Measurements from ENCODE around the gene PXDN. TPM values are rescaled to one million over a fixed set of nuclear protein-coding genes. Genes with fewer than 3 reads are reported as not detected.
A peak's percentile ranks its signal among the peaks of the same experiment; 100 is the strongest.

Gene PXDN
- polyA plus RNA-seq, 6 donors from 2014 or later, result 1.3 TPM; not detected in 4

DNA sequence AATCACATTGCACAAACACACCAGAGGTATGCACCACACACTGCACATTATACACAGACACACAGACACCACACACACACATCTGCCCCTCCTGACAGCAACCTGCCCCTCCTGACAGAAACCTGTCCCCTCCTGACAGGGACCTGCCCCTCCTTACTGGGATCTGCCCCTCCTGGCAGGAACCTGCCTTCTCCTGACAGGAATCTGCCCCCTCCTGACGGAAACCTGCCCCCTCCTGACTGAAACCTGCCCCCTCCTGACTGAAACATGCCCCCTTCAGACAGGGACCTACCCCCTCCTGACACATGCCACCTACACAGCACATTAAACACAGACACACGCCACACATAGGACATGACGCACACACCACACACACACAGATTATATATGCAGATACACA lies 88.9 kb downstream of the PXDN start:
- Mint-ChIP-seq H3K4me3 (no peak overlapping the region), H3K27ac (no peak overlapping the region), H3K4me1 (peaks cover 6 to 8% (median 7%) of the 10 kb centered on the region in 3 donors), H3K9me3 (no peaks in the 10 kb centered on the region), H3K27me3 (peaks cover 0 to 15% (median 11%) of the 10 kb centered on the region in 3 donors), H3K36me3 (no peaks in the 10 kb centered on the region)
- no peak for ATAC-seq (ENCODE audit: low read depth in 2 of 2)
- DNase-seq, result no peak

DNA sequence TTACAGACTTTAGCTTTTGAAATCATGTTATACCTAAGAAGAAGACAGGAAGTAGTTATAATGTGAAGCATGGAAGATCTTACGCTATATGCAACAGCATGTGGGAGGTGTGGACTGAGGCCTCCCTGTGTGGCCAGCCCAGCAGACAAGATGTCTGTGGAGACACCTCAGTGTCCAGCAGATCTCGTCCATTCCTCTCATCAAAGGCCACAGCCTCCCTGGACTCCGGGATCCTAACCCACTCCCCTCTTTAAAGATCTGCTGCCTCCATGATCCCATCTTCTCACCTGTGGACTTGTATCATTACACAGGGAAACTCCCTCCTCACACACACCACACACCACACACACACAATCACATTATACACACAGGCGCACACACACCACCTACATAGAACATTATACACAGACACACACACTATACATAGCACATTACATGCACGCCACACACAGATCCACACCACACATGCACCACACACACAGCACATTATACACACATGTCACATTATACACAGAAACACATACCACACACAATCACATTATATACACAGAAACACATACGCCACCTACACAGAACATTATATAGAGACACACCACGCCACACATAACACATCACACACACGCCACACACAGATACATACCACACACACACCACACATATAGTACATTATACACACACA lies 89.5 kb downstream of the PXDN start:
- Mint-ChIP-seq H3K27me3 (peaks cover 0 to 15% (median 11%) of the 10 kb centered on the region in 3 donors), H3K27ac (no peak overlapping the region), H3K4me1 (peaks cover 9 to 13% (median 10%) of the 10 kb centered on the region in 3 donors), H3K9me3 (peaks cover 0 to 4% (median 0%) of the 10 kb centered on the region in 7 donors), H3K4me3 (no peak overlapping the region), H3K36me3 (no peaks in the 10 kb centered on the region)
- ATAC-seq (ENCODE audit: low read depth in 2 of 2) (no peak), DNase-seq (no peak)

DNA sequence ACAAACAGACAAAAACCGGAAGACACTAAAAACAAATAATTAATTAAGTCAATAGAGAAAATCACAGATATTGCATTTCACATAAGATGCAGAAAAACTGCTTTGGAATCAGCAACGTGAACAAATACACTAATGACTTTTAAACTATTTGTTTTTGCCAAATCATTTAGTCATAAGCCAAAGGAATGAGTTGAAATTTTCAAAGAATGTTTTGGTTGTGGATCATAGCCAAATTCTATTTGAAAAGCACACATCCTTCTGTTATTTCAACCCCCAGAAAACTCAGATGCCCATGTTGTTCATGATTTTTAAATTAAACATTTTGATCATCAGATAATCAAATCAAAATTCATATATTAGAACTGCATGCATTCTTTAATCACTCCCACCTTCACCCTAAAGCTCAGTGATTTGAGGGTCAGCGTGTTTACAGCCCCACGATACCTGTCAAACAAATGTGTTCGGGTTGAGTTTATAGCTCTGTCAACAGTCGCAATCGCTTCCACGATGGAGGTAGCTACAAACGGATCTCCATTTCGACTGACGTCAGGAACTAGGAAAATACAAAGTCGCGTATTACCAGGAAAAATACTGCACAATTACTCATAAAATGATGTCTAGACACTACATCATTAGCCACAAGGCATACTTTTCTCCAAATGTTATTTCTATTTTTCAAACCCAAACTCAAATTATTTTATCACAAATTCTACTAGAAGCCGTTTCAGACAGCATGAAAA lies 90.2 kb downstream of the PXDN start:
- H3K36me3 Mint-ChIP-seq, result no peaks in the 10 kb centered on the region
- ATAC-seq (ENCODE audit: low read depth in 2 of 2) (no peak), DNase-seq (no peak)
- H3K4me1 Mint-ChIP-seq, result peaks cover 10 to 13% (median 12%) of the 10 kb centered on the region in 3 donors
- H3K4me3 Mint-ChIP-seq, result no peak overlapping the region
- H3K27me3 Mint-ChIP-seq, result peaks cover 0 to 15% (median 11%) of the 10 kb centered on the region in 3 donors
- H3K9me3 Mint-ChIP-seq, result peaks cover 0 to 5% (median 0%) of the 10 kb centered on the region in 7 donors
- H3K27ac Mint-ChIP-seq, result no peak overlapping the region

GRCh38 chr2:1652034-1652790 lies 92.1 kb downstream of the PXDN start:
- H3K27ac Mint-ChIP-seq, result peak overlapping the region in 1 of 6 donors; percentile 70
- H3K4me1 Mint-ChIP-seq, result peaks cover 6 to 10% (median 7%) of the 10 kb centered on the region in 3 donors
- peaks cover 0 to 6% (median 2%) of the 10 kb centered on the region in 7 donors for H3K9me3 Mint-ChIP-seq
- ATAC-seq (ENCODE audit: low read depth in 2 of 2) (no peak), DNase-seq (no peak)
- no peaks in the 10 kb centered on the region for H3K36me3 Mint-ChIP-seq
- H3K4me3 Mint-ChIP-seq, result no peak overlapping the region
- no peaks in the 10 kb centered on the region for H3K27me3 Mint-ChIP-seq

- DNase-seq (no peak), ATAC-seq (ENCODE audit: low read depth in 2 of 2) (no peak)
- Mint-ChIP-seq H3K4me3 (peak overlapping the region in 1 of 8 donors; percentile 22), H3K9me3 (peaks cover 0 to 6% (median 2%) of the 10 kb centered on the region in 7 donors), H3K4me1 (peaks cover 4 to 10% (median 6%) of the 10 kb centered on the region in 3 donors), H3K27me3 (no peaks in the 10 kb centered on the region), H3K36me3 (no peaks in the 10 kb centered on the region), H3K27ac (peak overlapping the region in 2 of 6 donors; percentile 7 to 70)
Observed at GRCh38 chr2:1651121-1652033, 92.9 kb downstream of the PXDN start.

DNA sequence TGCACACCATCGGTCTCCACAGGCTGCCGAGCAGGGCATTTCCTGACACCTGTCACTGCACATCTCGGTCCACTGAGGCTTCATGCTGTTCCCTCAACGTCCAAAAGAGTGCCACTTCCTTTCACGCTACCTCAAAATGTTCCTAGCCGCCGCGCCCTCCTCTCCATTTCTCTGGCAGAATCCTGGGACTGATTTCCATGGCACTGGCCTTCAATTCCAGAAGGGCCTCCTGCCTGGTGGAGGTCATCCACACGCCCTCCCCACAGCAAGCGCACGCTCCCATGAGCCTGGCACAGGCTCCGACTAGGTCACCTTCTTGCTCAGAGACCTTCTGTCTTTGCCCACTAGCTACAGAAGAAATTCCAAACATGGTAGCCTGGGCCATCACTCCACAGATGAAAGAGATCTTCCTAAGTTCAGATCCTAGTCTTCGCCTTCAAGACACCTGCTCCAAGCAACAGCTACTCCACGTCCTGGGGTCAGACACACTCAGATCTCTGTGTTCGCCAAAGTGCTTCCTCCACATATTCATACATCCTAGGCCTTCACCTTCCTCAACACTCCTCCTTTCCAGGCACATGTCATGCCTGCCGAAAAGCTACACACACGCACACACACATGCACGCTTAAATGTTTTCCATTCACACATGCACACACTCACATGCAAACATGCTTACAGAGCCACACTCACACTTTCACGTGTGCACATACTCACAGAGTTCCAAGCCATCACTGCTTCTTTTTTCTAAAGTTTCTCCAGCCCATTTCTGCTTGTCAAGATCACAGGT lies 94.0 kb downstream of the PXDN start:
- Mint-ChIP-seq H3K27ac (peak overlapping the region in 1 of 6 donors; percentile 21), H3K9me3 (peaks cover 0 to 6% (median 2%) of the 10 kb centered on the region in 7 donors), H3K36me3 (no peaks in the 10 kb centered on the region), H3K4me1 (peaks cover 4 to 10% (median 6%) of the 10 kb centered on the region in 3 donors), H3K4me3 (no peak overlapping the region), H3K27me3 (no peaks in the 10 kb centered on the region)
- no peak for DNase-seq
- ATAC-seq (ENCODE audit: low read depth in 2 of 2), result no peak

- Mint-ChIP-seq H3K9me3 (peaks cover 0 to 6% (median 2%) of the 10 kb centered on the region in 7 donors), H3K4me1 (peaks cover 4 to 10% (median 6%) of the 10 kb centered on the region in 3 donors)
- no peak for ATAC-seq (ENCODE audit: low read depth in 2 of 2)
Observed at GRCh38 chr2:1649103-1650084, 94.9 kb downstream of the PXDN start.

DNA sequence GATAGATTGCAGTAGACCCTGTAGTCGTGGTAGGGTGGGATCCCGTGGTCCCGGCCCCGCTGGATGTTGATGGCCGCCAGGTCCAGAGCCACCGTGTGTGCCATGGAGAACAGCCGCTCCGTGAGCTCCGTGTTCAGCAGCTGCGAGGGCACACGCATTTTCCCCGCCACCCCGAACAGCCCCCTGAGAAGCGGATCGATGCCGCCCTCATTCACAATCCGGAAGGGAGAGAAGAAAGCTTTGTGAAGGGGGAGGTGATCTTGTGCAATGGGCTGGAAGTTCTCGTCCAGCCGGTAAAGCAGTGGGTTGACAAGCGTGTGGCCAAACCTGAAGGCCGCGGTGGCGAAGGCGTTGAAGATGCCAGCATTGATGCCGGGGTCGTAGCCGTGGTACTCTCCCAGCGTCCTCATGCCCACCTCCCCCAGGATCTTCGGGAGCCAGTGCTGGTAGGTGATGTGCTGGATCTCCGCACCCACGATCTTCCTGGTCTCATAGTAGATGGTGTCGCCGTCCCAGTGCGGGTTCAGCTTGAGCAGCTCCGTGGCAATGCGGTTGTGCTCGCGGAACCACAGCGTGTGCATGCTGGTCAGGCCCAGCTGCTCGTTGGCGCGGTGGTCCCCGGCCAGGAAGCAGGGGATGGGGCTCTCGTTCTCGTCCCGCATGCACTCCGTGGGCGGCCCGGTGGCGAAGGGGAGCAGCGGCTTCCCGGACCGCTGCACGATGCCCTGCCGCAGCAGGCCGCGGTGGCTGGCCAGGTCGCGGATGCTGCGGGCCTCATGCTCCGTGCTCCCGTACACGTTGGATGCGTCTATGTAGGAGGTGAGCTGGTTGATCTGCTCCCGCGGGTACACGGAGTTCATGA lies 95.8 kb downstream of the PXDN start:
- Mint-ChIP-seq H3K36me3 (no peaks in the 10 kb centered on the region), H3K4me3 (no peak overlapping the region), H3K27ac (peak overlapping the region in 1 of 6 donors; percentile 64), H3K9me3 (peaks cover 0 to 6% (median 2%) of the 10 kb centered on the region in 7 donors), H3K27me3 (no peaks in the 10 kb centered on the region), H3K4me1 (peaks cover 4 to 10% (median 6%) of the 10 kb centered on the region in 3 donors)
- DNase-seq, result no peak
- ATAC-seq (ENCODE audit: low read depth in 2 of 2), result no peak

More at GRCh38 chr2:1649103-1650084, 94.9 kb downstream of the PXDN start:
- no peak overlapping the region for H3K4me3 Mint-ChIP-seq
- H3K27ac Mint-ChIP-seq, result no peak overlapping the region
- H3K36me3 Mint-ChIP-seq, result no peaks in the 10 kb centered on the region
- DNase-seq, result no peak
- H3K27me3 Mint-ChIP-seq, result no peaks in the 10 kb centered on the region

- Mint-ChIP-seq H3K27ac (peak overlapping the region in 2 of 6 donors; percentile 48 to 64), H3K27me3 (no peaks in the 10 kb centered on the region), H3K4me3 (no peak overlapping the region), H3K9me3 (peaks cover 0 to 6% (median 2%) of the 10 kb centered on the region in 7 donors), H3K36me3 (no peaks in the 10 kb centered on the region), H3K4me1 (peaks cover 4 to 14% (median 6%) of the 10 kb centered on the region in 3 donors)
- ATAC-seq (ENCODE audit: low read depth in 2 of 2), result no peak
- no peak for DNase-seq
Observed at GRCh38 chr2:1647417-1648240, 96.7 kb downstream of the PXDN start.
